Endothelial cell of umbilical vein (primary cell): ENCODE measurements around the gene OLFM1. TPM values are rescaled to one million over a fixed set of nuclear protein-coding genes. Genes with fewer than 3 reads are reported as not detected.

ENCODE experiments used
- BruUV-seq: library from RNA; stranded (reverse); fragments of 400-500 nt; replicated peaks from 2 replicates; lab custom pipeline; 2021; lab: Mats Ljungman, UMichigan
- CTCF ChIA-PET: fragments of 300-600, 350-600 bp; sonication (Branson Sonifier 250); formaldehyde crosslinking; loops from one replicate; lab custom pipeline; 2021; ENCODE audit warnings: antibody characterized with exemption, inconsistent platforms; lab: Charles Lee
- POLR2A ChIA-PET: fragments of 300-600, 350-600 bp; sonication (Branson Sonifier 250); formaldehyde crosslinking; loops from one replicate; lab custom pipeline; 2021; ENCODE audit warnings: antibody characterized with exemption, inconsistent platforms; lab: Charles Lee
- DNase-seq: peaks from one replicate; pipeline ENCODE4 v3.0.0-alpha.2; 2011; ENCODE audit warnings: low read depth, low spot score
- FAIRE-seq: peaks from 2 replicates; lab custom pipeline; 2011; peaks lifted over from hg19 to GRCh38; lab: Jason Lieb, UNC
- H2AFZ ChIP-seq: 2 replicates; pipeline ENCODE4 v1.6.0; 2012; ENCODE audit warnings: low read depth, low read length, control low read depth, inconsistent platforms
- H3K27ac ChIP-seq: 2 replicates; pipeline ENCODE4 v1.5.1; 2011; ENCODE audit warnings: low read depth, mild to moderate bottlenecking, control low read depth, low read length, moderate library complexity; ENCODE audit not compliant: insufficient read depth
- H3K27me3 ChIP-seq, 2 experiments: 2 replicates each; pipeline versions ENCODE4 v1.6.0 to v1.6.1; 2011; ENCODE audit warnings: low read length in 2 of 2, mixed read lengths in 1 of 2; ENCODE audit not compliant: control insufficient read depth in 2 of 2, insufficient read depth in 2 of 2
- H3K36me3 ChIP-seq, 2 experiments: 2 replicates in 1 of 2; 3 replicates in 1 of 2; pipeline ENCODE4 v1.5.1; 2011; ENCODE audit warnings: low read length in 2 of 2, mild to moderate bottlenecking in 1 of 2, moderate library complexity in 1 of 2; ENCODE audit not compliant: control insufficient read depth in 2 of 2, insufficient read depth in 2 of 2; ENCODE audit errors: extremely low read depth in 1 of 2
- H3K4me1 ChIP-seq: 3 replicates; pipeline ENCODE4 v1.5.1; 2011; ENCODE audit warnings: mild to moderate bottlenecking, low read length; ENCODE audit not compliant: control insufficient read depth, insufficient read depth; ENCODE audit errors: extremely low read depth
- H3K4me2 ChIP-seq: 2 replicates; pipeline ENCODE4 v1.6.1; 2011; ENCODE audit warnings: low read length, control low read depth, mixed read lengths; ENCODE audit not compliant: insufficient read depth
- H3K4me3 ChIP-seq, 3 experiments: fragments of 200-600 bp in 1 of 3; sonication (generic), shearing (Covaris generic) in 1 of 3; replicated peaks in 1 of 3; 2 replicates each; pipeline ENCODE4 v1.5.1; 2011 to 2016; ENCODE audit warnings: control low read depth in 3 of 3, low read length in 3 of 3, mild to moderate bottlenecking in 2 of 3, inconsistent platforms in 1 of 3, low read depth in 1 of 3, moderate library complexity in 1 of 3; ENCODE audit not compliant: insufficient read depth in 1 of 3
- H3K79me2 ChIP-seq: 2 replicates; pipeline ENCODE4 v1.6.0; 2012; ENCODE audit warnings: low read length, inconsistent platforms; ENCODE audit not compliant: control insufficient read depth, insufficient read depth
- H3K9ac ChIP-seq: replicated peaks from 2 replicates; pipeline ENCODE3; 2011; ENCODE audit warnings: low read length, control low read depth; ENCODE audit not compliant: insufficient read depth; ENCODE audit errors: extremely low read depth
- H3K9me1 ChIP-seq: replicated peaks from 3 replicates; pipeline ENCODE4 v1.6.0; 2011; ENCODE audit warnings: mild to moderate bottlenecking, low read length; ENCODE audit not compliant: control insufficient read depth, insufficient read depth; ENCODE audit errors: extremely low read depth
- H3K9me3 ChIP-seq: replicated peaks from 2 replicates; pipeline ENCODE4 v1.5.1; 2012; ENCODE audit warnings: low read length, inconsistent platforms; ENCODE audit not compliant: control insufficient read depth, insufficient read depth
- H4K20me1 ChIP-seq: replicated peaks from 2 replicates; pipeline ENCODE3; 2011; ENCODE audit warnings: mild to moderate bottlenecking, low read length; ENCODE audit not compliant: control insufficient read depth, insufficient read depth; ENCODE audit errors: extremely low read depth
- CTCF ChIP-seq, 2 donors: IDR thresholded peaks; 1 replicate in 1 of 2; 2 replicates in 1 of 2; pipeline ENCODE4 v1.5.1; 2011; ENCODE audit warnings: low read length in 2 of 2, mild to moderate bottlenecking in 2 of 2, moderate library complexity in 2 of 2, control low read depth in 1 of 2, inconsistent platforms in 1 of 2, low read depth in 1 of 2; ENCODE audit not compliant: insufficient read depth in 1 of 2; ENCODE audit errors: extremely low read depth in 1 of 2
- EZH2 ChIP-seq: IDR thresholded peaks from 2 replicates; pipeline ENCODE4 v1.6.1; 2012; ENCODE audit warnings: borderline replicate concordance, low read depth, mild to moderate bottlenecking, moderate library complexity, low read length, inconsistent platforms; ENCODE audit not compliant: severe bottlenecking
- FOS ChIP-seq: IDR thresholded peaks from 2 replicates; pipeline ENCODE4 v1.6.1; 2011; ENCODE audit warnings: mild to moderate bottlenecking, low read length, moderate library complexity, borderline replicate concordance; ENCODE audit not compliant: insufficient read depth
- GATA2 ChIP-seq: IDR thresholded peaks from 2 replicates; pipeline ENCODE4 v1.7.0; 2011; ENCODE audit warnings: low read depth, mild to moderate bottlenecking, moderate library complexity, mixed read lengths, low read length; ENCODE audit not compliant: insufficient read length, insufficient read depth
- JUN ChIP-seq: IDR thresholded peaks from 2 replicates; pipeline ENCODE4 v1.6.1; 2011; ENCODE audit warnings: borderline replicate concordance, low read depth; ENCODE audit not compliant: insufficient read length, insufficient read depth
- MAX ChIP-seq: IDR thresholded peaks from 2 replicates; pipeline ENCODE4 v1.6.1; 2011; ENCODE audit not compliant: insufficient read depth, insufficient read length
- MYC ChIP-seq: IDR thresholded peaks from one replicate; pipeline ENCODE4 v1.6.1; 2011; ENCODE audit warnings: mild to moderate bottlenecking, low read depth, low read length
- POLR2A ChIP-seq: IDR thresholded peaks from 2 replicates; pipeline ENCODE4 v1.6.1; 2012; ENCODE audit warnings: low read depth, mild to moderate bottlenecking, control low read depth, low read length
- POLR2AphosphoS5 ChIP-seq: IDR thresholded peaks from 2 replicates; pipeline ENCODE4 v1.6.1; 2012; ENCODE audit warnings: low read depth, mild to moderate bottlenecking, control low read depth, low read length, moderate library complexity; ENCODE audit not compliant: insufficient read depth
- dilution Hi-C: fragments of 300-500 bp; cut with MboI; formaldehyde crosslinking; loops from one replicate; pipeline ENCODE4 v1.15.0; 2019; ENCODE audit warnings: low sequenced_read_pairs; ENCODE audit not compliant: extremely low pct_ligation_motif_present
- intact Hi-C: fragments of 100-400 bp; cut with micrococcal nuclease; formaldehyde crosslinking; loops from one replicate; pipeline ENCODE4 v1.10.0; 2022
- polyA plus RNA-seq, 4 experiments: library from polyadenylated mRNA; depleted of rRNA in 3 of 4; stranded (reverse) in 3 of 4; unstranded in 1 of 4; fragments of >200 nt; gene quantifications; 2 replicates each; pipeline versions ENCODE4 v1.2.1 to v1.2.3, GENCODE V29; 2011 to 2012; ENCODE audit warnings: missing spikeins in 1 of 4
- total RNA-seq: library from RNA; stranded (reverse); gene quantifications from 2 replicates; pipeline ENCODE4 v1.2.3, GENCODE V29; 2021

OLFM1 gene
- total and polyA plus RNA-seq, 2 donors (not counting 3 experiments of a cell fraction or from before 2014, with no cell fraction given) = 0.07 to 0.95 TPM

DNA sequence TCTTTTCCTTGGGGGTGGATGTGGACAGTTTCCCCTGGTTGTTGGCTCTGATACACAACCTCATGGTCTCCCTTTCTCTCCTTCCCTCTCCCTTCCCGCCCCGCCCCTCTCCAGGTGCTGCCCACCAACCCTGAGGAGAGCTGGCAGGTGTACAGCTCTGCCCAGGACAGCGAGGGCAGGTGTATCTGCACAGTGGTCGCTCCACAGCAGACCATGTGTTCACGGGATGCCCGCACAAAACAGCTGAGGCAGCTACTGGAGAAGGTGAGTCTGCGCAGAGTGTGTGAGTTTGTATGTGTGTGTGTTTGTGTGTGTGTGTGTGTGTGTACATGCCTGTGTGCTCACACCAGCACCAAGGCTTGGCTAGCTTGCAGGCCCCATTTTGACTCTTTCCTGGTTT lies 2.6 kb downstream of the OLFM1 start:
- Histone ChIP-seq H3K36me3 (no peaks in the 10 kb centered on the region), H2AFZ (no peak overlapping the region), H3K4me1 (no peaks in the 10 kb centered on the region), H3K9ac (no peak overlapping the region), H4K20me1 (no peaks in the 10 kb centered on the region), H3K4me2 (no peak overlapping the region), H3K4me3 (no peak overlapping the region), H3K27me3 (peaks cover 15% of the 10 kb centered on the region in 2 experiments), H3K27ac (no peak overlapping the region), H3K79me2 (no peaks in the 10 kb centered on the region), H3K9me3 (no peaks in the 10 kb centered on the region), H3K9me1 (no peaks in the 10 kb centered on the region)
- no peak for DNase-seq
- TF ChIP-seq GATA2 = no peak
- no peak for TF ChIP-seq MAX
- TF ChIP-seq POLR2AphosphoS5 = no peak
- no peak for TF ChIP-seq JUN
- TF ChIP-seq MYC = no peak
- TF ChIP-seq POLR2A = no peak
- TF ChIP-seq CTCF (IDR thresholded peaks at IDR 0.05; ENCODE audit: extremely low read depth in 1 of 2, insufficient read depth in 1 of 2, low read depth in 1 of 2, low read length in 2 of 2) = no peak
- POLR2A ChIA-PET = no interaction called here
- dilution Hi-C loops = no loop called here
- intact Hi-C loops = no loop called here
- no peak for FAIRE-seq
- CTCF ChIA-PET = no interaction called here
- no TSS peak for BruUV-seq

GRCh38 chr9:135090547-135090946 lies 3.1 kb downstream of the OLFM1 start:
- ChIA-PET POLR2A (no interaction called here), CTCF (no interaction called here)
- TF ChIP-seq JUN (no peak), MAX (no peak), POLR2AphosphoS5 (no peak), CTCF (IDR thresholded peaks at IDR 0.05; ENCODE audit: extremely low read depth in 1 of 2, insufficient read depth in 1 of 2, low read depth in 1 of 2, low read length in 2 of 2) (no peak), GATA2 (no peak), POLR2A (no peak), FOS (no peak), EZH2 (no peak)
- FAIRE-seq (no peak), DNase-seq (no peak)
- Histone ChIP-seq H3K79me2 (no peaks in the 10 kb centered on the region), H3K36me3 (no peaks in the 10 kb centered on the region), H3K9me3 (no peaks in the 10 kb centered on the region), H3K9ac (no peak overlapping the region), H3K4me2 (no peak overlapping the region), H3K4me3 (no peak overlapping the region), H2AFZ (no peak overlapping the region), H3K27ac (no peak overlapping the region), H3K9me1 (no peaks in the 10 kb centered on the region), H3K4me1 (no peaks in the 10 kb centered on the region), H3K27me3 (peaks cover 15% of the 10 kb centered on the region in 2 experiments), H4K20me1 (no peaks in the 10 kb centered on the region)
- intact Hi-C loops = no loop called here
- dilution Hi-C loops = no loop called here
- no TSS peak for BruUV-seq
